Upper lobe of right lung (tissue), 1 donor: ENCODE measurements around the gene CRB1. TPM values are rescaled to one million over a fixed set of nuclear protein-coding genes. Genes with fewer than 3 reads are reported as not detected.

ENCODE experiments used
- ATAC-seq: fragments of 200-7000 bp; cut with Tn5 transposase; one replicate; pipeline ENCODE4 v1.9.1; 2020; ENCODE audit warnings: mild to moderate bottlenecking, moderate library complexity
- DNase-seq: peaks from one replicate; pipeline ENCODE4 v3.0.0-alpha.2; 2020
- H3K27ac ChIP-seq: fragments of 200-600 bp; one replicate; pipeline ENCODE4 v1.8.0; 2022
- H3K27me3 ChIP-seq: fragments of 200-600 bp; one replicate; pipeline ENCODE4 v1.8.0; 2022; ENCODE audit warnings: mild to moderate bottlenecking
- H3K36me3 ChIP-seq: fragments of 200-600 bp; one replicate; pipeline ENCODE4 v1.8.0; 2022
- H3K4me1 ChIP-seq: fragments of 200-600 bp; one replicate; pipeline ENCODE4 v1.8.0; 2022
- H3K4me3 ChIP-seq: fragments of 200-600 bp; one replicate; pipeline ENCODE4 v1.8.0; 2022; ENCODE audit warnings: mild to moderate bottlenecking
- H3K9me3 ChIP-seq: fragments of 200-600 bp; one replicate; pipeline ENCODE4 v1.8.0; 2022
- intact Hi-C: fragments of 100-400 bp; cut with DNase I; formaldehyde crosslinking; loops from one replicate; pipeline ENCODE4 v1.11.0; 2022
- total RNA-seq: library from RNA; stranded (reverse); fragmentation: NEBNext Ultra II Directional; extraction: Animal tissue kit (Norgen Biotek cat#: 25700); gene quantifications from one replicate; pipeline ENCODE4 v1.2.1, GENCODE V29; 2021
- TF ChIP-seq, protein P1 (sequence below): fragments of 200-600 bp; IDR thresholded peaks from one replicate; pipeline ENCODE4 v1.8.0; 2022; ENCODE audit warnings: antibody characterized with exemption
- donor health status: DM: no; HTN: yes; CAD: no; lungs with severe emphysema.

The CRB1 gene
- total RNA-seq, 1 donor from 2014 or later: 0.46 TPM

DNA sequence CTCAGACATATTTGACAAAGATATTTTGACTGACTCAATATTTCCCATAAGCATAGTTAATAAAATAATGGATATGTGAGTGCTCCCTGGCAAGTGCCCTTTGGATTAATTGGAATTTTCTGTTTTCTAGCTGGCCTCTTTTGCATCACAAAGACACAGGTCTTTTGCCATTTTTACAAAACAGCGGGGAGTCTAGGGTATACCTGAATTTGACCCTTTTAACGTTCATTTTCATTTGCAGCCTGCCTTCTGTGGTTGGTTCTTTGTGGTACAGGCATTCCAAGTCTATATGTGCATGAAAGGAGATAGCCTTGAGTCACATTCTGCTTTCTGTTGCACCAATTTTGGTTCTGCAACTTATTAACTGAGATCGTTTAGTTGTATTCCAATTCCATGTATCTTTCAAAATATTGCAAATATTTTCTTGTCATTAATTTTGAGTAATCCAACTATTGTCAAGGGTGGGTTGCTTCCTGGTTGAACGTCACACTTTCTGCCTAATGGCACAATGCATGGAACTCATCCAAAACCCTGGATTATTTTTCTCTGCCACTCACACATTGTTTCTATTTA lies 171.7 kb downstream of the CRB1 start:
- Histone ChIP-seq H3K4me3 (no peak overlapping the region), H3K4me1 (no peaks in the 10 kb centered on the region), H3K27me3 (no peaks in the 10 kb centered on the region), H3K36me3 (no peaks in the 10 kb centered on the region), H3K27ac (no peak overlapping the region), H3K9me3 (no peaks in the 10 kb centered on the region)
- DNase-seq (no peak), ATAC-seq (no peak)
- TF ChIP-seq, protein P1, sequence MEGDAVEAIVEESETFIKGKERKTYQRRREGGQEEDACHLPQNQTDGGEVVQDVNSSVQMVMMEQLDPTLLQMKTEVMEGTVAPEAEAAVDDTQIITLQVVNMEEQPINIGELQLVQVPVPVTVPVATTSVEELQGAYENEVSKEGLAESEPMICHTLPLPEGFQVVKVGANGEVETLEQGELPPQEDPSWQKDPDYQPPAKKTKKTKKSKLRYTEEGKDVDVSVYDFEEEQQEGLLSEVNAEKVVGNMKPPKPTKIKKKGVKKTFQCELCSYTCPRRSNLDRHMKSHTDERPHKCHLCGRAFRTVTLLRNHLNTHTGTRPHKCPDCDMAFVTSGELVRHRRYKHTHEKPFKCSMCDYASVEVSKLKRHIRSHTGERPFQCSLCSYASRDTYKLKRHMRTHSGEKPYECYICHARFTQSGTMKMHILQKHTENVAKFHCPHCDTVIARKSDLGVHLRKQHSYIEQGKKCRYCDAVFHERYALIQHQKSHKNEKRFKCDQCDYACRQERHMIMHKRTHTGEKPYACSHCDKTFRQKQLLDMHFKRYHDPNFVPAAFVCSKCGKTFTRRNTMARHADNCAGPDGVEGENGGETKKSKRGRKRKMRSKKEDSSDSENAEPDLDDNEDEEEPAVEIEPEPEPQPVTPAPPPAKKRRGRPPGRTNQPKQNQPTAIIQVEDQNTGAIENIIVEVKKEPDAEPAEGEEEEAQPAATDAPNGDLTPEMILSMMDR: no peak
- intact Hi-C loops: no loop called here

DNA sequence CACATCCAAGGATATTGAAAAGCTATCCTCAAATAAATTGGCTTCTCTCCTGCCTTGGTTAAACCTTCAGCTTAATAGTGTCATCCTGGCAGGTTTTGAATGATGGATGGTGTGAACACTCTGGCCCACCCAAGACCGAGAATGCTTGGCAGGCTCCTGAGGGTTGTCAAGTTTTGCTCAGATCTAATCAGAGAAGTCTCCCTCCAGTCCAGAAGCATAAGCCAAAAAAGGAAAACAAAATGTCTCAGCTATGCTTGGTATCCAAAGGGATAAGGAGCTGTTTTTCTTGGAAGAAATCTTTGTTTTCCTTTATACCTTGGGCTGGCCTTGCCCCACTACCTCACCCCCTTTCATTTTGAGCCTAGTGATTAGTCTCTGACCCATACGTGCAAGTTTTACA lies 172.7 kb downstream of the CRB1 start:
- Histone ChIP-seq H3K4me3 (no peak overlapping the region), H3K9me3 (no peaks in the 10 kb centered on the region), H3K36me3 (no peaks in the 10 kb centered on the region), H3K27me3 (no peaks in the 10 kb centered on the region), H3K4me1 (no peaks in the 10 kb centered on the region), H3K27ac (no peak overlapping the region)
- TF ChIP-seq, protein P1: no peak
- DNase-seq (no peak), ATAC-seq (no peak)
- intact Hi-C loops: no loop called here

DNA sequence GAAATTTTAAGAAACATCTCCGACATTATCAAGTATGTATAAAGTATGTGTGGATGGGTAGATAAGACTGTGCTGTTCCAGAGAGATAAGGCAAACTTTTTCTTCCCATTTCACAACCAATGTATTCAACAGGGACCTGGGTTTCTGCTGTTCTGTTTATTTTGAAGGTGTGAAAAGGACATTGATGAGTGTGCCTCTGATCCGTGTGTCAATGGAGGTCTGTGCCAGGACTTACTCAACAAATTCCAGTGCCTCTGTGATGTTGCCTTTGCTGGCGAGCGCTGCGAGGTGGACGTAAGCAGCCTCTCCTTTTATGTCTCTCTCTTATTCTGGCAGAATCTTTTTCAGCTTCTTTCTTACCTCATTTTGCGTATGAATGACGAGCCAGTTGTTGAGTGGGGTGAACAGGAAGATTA lies 174.0 kb downstream of the CRB1 start:
- ATAC-seq: no peak
- H3K9me3 ChIP-seq: no peaks in the 10 kb centered on the region
- no peaks in the 10 kb centered on the region for H3K27me3 ChIP-seq
- intact Hi-C loops: no loop called here
- DNase-seq: no peak
- no peak overlapping the region for H3K27ac ChIP-seq
- H3K4me3 ChIP-seq: no peak overlapping the region
- TF ChIP-seq, protein P1: no peak
- H3K36me3 ChIP-seq: no peaks in the 10 kb centered on the region
- H3K4me1 ChIP-seq: no peaks in the 10 kb centered on the region

DNA sequence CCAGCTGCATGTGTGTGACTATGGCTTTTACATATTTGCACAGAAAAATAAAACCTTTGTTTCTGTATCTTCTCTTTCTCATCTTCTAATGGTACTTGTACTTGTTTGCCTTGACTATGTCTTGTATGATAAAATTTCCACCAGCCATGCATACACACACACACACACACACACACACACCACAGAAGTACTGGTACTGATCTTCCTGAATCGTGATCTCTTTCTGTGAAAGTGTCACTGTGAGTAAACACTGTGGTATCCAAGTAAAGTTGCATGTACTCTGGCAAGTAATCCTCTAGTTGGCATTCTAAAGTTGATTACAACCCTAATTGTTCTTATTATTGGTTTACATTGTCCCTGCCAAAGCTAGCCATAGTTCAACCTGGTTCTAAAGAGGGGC lies 176.7 kb downstream of the CRB1 start:
- H3K36me3 ChIP-seq: no peaks in the 10 kb centered on the region
- H3K9me3 ChIP-seq: no peaks in the 10 kb centered on the region
- intact Hi-C loops: no loop called here
- H3K4me1 ChIP-seq: no peaks in the 10 kb centered on the region
- H3K27me3 ChIP-seq: no peaks in the 10 kb centered on the region
- ATAC-seq (no peak), DNase-seq (no peak)
- TF ChIP-seq, protein P1: no peak
- no peak overlapping the region for H3K27ac ChIP-seq
- no peak overlapping the region for H3K4me3 ChIP-seq

DNA sequence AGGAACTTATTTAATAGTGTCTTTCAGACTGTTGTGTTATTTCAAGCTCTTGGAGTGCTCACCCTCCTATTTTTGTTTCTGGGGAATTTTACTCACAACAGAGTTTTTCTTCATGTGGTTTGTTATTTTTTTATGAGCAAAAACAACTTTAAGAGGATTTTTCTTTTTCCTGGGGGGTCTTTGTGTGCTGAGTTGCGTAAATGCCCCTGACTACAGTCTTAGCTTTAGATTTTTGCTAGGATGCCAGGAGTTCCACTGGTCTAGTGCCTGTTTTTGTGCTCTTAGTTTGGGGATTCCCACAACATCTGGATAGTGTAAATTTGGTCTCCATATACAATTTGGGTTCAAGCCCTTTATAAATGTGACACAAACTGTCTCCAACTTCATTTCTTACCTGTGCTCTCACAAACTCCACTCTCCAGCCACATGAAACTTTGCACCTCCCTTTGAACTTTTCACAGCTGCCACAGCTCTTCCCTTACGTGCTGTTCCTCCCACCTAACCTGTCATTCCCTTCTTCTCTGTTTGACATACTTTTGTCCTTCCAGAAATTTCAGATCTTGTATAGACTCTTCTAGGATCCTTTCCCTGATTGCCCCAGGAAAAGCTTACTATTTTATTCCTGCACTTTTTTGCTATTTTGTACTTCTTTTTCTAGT lies 180.2 kb downstream of the CRB1 start:
- ATAC-seq (no peak), DNase-seq (no peak)
- intact Hi-C loops: no loop called here
- H3K36me3 ChIP-seq: no peaks in the 10 kb centered on the region
- H3K4me1 ChIP-seq: no peaks in the 10 kb centered on the region
- no peak overlapping the region for H3K27ac ChIP-seq
- H3K27me3 ChIP-seq: no peaks in the 10 kb centered on the region
- H3K4me3 ChIP-seq: no peak overlapping the region
- H3K9me3 ChIP-seq: no peaks in the 10 kb centered on the region
- TF ChIP-seq, protein P1: no peak

DNA sequence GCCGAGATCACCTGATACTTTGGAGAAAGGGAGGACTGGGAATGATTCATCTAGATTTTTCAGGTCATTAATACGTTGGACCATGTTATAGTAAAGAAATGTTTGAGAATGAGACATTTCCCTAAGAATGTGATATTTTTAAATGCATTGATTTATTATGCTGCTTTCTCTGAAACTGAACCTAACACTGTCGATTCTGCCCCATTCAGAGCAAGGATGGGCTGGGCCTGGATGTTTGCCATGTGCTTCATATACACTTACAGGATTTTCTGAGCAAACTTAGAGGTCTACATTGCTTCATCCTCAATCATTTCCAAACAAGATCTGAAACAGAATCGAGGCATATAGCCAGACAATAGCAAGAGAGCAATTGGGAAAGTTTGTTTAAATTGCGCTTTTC lies 183.3 kb downstream of the CRB1 start:
- Histone ChIP-seq H3K4me1 (no peaks in the 10 kb centered on the region), H3K4me3 (no peak overlapping the region), H3K27me3 (no peaks in the 10 kb centered on the region), H3K27ac (no peak overlapping the region), H3K36me3 (no peaks in the 10 kb centered on the region), H3K9me3 (no peaks in the 10 kb centered on the region)
- intact Hi-C loops: no loop called here
- ATAC-seq: no peak
- TF ChIP-seq, protein P1: no peak
- DNase-seq: no peak
